Caco-2 (cell line): ENCODE results near the gene LRRC15. TPM values are rescaled to one million over a fixed set of nuclear protein-coding genes. Genes with fewer than 3 reads are reported as not detected.

Experiments used
- BruUV-seq: library from RNA; stranded (reverse); fragments of 400-500 nt; replicated peaks from 2 replicates; lab custom pipeline; 2021; lab: Mats Ljungman, UMichigan
- CTCF ChIA-PET: fragments of 300-600 bp; sonication (Branson Sonifier 250); formaldehyde crosslinking; loops from one replicate; lab custom pipeline; 2022; ENCODE audit warnings: antibody characterized with exemption; lab: Charles Lee
- POLR2A ChIA-PET: fragments of 300-600 bp; sonication (Branson Sonifier 250); formaldehyde crosslinking; loops from one replicate; lab custom pipeline; 2022; ENCODE audit warnings: antibody characterized with exemption; lab: Charles Lee
- DNase-seq, 2 experiments: peaks; one replicate each; pipeline versions ENCODE4 v3.0.0 to v3.0.0-alpha.2; 2020 to 2022
- H3K27me3 ChIP-seq: replicated peaks from 2 replicates; pipeline ENCODE4 v1.6.0; 2011; ENCODE audit warnings: low read length; ENCODE audit not compliant: control insufficient read depth, insufficient read depth
- H3K36me3 ChIP-seq: 2 replicates; pipeline ENCODE4 v1.5.1; 2011; ENCODE audit warnings: low read length; ENCODE audit not compliant: control insufficient read depth, insufficient read depth
- H3K4me1 ChIP-seq: fragments of 250-450 bp; sonication (Bioruptor Pico); 2 replicates; pipeline ENCODE4 v1.5.1; 2020; ENCODE audit warnings: mild to moderate bottlenecking
- H3K4me3 ChIP-seq: 2 replicates; pipeline ENCODE4 v1.5.1; 2011; ENCODE audit warnings: low read depth, mild to moderate bottlenecking, control low read depth, low read length
- H3K9me3 ChIP-seq: fragments of 250-450 bp; sonication (Bioruptor Pico); 2 replicates; pipeline ENCODE4 v1.5.1; 2020; ENCODE audit warnings: mild to moderate bottlenecking, moderate library complexity
- H3K27ac Mint-ChIP-seq: one replicate; pipeline ENCODE4 v1.8.0; 2022; ENCODE audit warnings: mixed read lengths; ENCODE audit not compliant: unreplicated experiment
- H3K27me3 Mint-ChIP-seq: one replicate; pipeline ENCODE4 v1.8.0; 2022; ENCODE audit warnings: mixed read lengths; ENCODE audit not compliant: insufficient read depth, unreplicated experiment
- H3K36me3 Mint-ChIP-seq: one replicate; pipeline ENCODE4 v1.8.0; 2022; ENCODE audit warnings: mild to moderate bottlenecking, mixed read lengths; ENCODE audit not compliant: insufficient read depth, unreplicated experiment
- H3K4me1 Mint-ChIP-seq: one replicate; pipeline ENCODE4 v1.8.0; 2022; ENCODE audit warnings: low read depth, mixed read lengths; ENCODE audit not compliant: unreplicated experiment
- H3K4me3 Mint-ChIP-seq: one replicate; pipeline ENCODE4 v1.8.0; 2022; ENCODE audit warnings: mild to moderate bottlenecking, moderate library complexity, mixed read lengths; ENCODE audit not compliant: unreplicated experiment
- H3K9me3 Mint-ChIP-seq: one replicate; pipeline ENCODE4 v1.8.0; 2022; ENCODE audit warnings: mixed read lengths; ENCODE audit not compliant: unreplicated experiment
- intact Hi-C: fragments of 100-400 bp; cut with micrococcal nuclease; formaldehyde crosslinking; loops from one replicate; pipeline ENCODE4 v1.10.0; 2022; ENCODE audit not compliant: unreplicated experiment
- total RNA-seq: library from RNA; stranded (reverse); gene quantifications from 2 replicates; pipeline ENCODE4 v1.2.3, GENCODE V29; 2022
- TF ChIP-seq, protein P1 (sequence below), 2 experiments: fragments of 200-600 bp in 1 of 2; IDR thresholded peaks; 1 replicate in 1 of 2; 2 replicates in 1 of 2; pipeline versions ENCODE4 v1.5.1 to v1.8.0; 2011 to 2022; ENCODE audit warnings: antibody characterized with exemption in 1 of 2, control low read depth in 1 of 2, inconsistent platforms in 1 of 2, low read depth in 1 of 2, low read length in 1 of 2, mild to moderate bottlenecking in 1 of 2, moderate library complexity in 1 of 2; ENCODE audit not compliant: insufficient read depth in 1 of 2, severe bottlenecking in 1 of 2, unreplicated experiment in 1 of 2

LRRC15 gene
- total RNA-seq, 1 experiment from 2014 or later, result 0.09 TPM

DNA sequence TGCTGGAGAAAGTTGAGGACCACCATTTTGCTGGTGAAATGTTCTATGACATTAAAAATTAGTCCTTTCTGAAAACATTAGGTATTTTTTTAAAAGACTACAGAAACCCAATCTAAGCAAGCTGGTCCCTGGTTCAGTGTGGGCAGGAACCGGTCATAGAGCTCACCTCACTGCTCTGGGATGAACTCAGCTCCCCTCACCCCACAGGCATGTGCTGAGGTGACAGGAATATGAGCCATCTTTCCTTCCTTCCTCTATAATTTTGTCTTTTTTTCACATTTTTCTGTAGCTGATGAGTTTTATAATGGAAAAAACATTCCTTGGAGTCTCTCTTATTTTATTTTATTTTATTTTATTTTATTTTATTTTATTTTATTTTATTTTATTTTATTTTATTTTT, 8.2 kb upstream of the LRRC15 start:
- no peak overlapping the region for H3K27ac Mint-ChIP-seq
- TF ChIP-seq, protein P1, sequence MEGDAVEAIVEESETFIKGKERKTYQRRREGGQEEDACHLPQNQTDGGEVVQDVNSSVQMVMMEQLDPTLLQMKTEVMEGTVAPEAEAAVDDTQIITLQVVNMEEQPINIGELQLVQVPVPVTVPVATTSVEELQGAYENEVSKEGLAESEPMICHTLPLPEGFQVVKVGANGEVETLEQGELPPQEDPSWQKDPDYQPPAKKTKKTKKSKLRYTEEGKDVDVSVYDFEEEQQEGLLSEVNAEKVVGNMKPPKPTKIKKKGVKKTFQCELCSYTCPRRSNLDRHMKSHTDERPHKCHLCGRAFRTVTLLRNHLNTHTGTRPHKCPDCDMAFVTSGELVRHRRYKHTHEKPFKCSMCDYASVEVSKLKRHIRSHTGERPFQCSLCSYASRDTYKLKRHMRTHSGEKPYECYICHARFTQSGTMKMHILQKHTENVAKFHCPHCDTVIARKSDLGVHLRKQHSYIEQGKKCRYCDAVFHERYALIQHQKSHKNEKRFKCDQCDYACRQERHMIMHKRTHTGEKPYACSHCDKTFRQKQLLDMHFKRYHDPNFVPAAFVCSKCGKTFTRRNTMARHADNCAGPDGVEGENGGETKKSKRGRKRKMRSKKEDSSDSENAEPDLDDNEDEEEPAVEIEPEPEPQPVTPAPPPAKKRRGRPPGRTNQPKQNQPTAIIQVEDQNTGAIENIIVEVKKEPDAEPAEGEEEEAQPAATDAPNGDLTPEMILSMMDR (IDR thresholded peaks at IDR 0.05; ENCODE audit: insufficient read depth in 1 of 2, low read depth in 1 of 2, low read length in 1 of 2, severe bottlenecking in 1 of 2, unreplicated experiment in 1 of 2), result no peak
- Histone ChIP-seq H3K36me3 (no peaks in the 10 kb centered on the region), H3K27me3 (no peaks in the 10 kb centered on the region), H3K4me1 (no peaks in the 10 kb centered on the region), H3K9me3 (no peaks in the 10 kb centered on the region), H3K4me3 (no peak overlapping the region)
- no peaks in the 10 kb centered on the region for H3K27me3 Mint-ChIP-seq
- intact Hi-C loops, result no loop called here
- POLR2A ChIA-PET, result no interaction called here
- H3K9me3 Mint-ChIP-seq, result no peaks in the 10 kb centered on the region
- no peaks in the 10 kb centered on the region for H3K36me3 Mint-ChIP-seq
- CTCF ChIA-PET, result no interaction called here
- H3K4me1 Mint-ChIP-seq, result no peaks in the 10 kb centered on the region
- BruUV-seq, result no TSS peak
- peak in 1 of 2 experiments; percentile 1 for DNase-seq
- H3K4me3 Mint-ChIP-seq, result no peak overlapping the region

DNA sequence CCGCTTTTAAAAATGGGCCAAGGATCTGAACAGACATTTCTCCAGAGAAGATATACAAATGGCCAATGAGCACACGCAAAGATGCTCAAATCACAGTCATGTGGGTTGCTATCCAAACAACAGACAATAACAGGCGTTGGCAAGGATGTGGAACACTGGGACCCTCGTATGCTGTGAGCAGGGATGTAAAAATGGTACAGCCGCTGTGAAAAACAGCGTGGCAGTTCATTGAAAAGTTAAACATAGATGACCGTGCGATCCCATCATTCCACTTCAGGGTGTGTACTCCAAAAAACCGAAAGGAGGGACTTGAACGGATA, 6.7 kb upstream of the LRRC15 start:
- TF ChIP-seq, protein P1 (IDR thresholded peaks at IDR 0.05; ENCODE audit: insufficient read depth in 1 of 2, low read depth in 1 of 2, low read length in 1 of 2, severe bottlenecking in 1 of 2, unreplicated experiment in 1 of 2), result no peak

DNA sequence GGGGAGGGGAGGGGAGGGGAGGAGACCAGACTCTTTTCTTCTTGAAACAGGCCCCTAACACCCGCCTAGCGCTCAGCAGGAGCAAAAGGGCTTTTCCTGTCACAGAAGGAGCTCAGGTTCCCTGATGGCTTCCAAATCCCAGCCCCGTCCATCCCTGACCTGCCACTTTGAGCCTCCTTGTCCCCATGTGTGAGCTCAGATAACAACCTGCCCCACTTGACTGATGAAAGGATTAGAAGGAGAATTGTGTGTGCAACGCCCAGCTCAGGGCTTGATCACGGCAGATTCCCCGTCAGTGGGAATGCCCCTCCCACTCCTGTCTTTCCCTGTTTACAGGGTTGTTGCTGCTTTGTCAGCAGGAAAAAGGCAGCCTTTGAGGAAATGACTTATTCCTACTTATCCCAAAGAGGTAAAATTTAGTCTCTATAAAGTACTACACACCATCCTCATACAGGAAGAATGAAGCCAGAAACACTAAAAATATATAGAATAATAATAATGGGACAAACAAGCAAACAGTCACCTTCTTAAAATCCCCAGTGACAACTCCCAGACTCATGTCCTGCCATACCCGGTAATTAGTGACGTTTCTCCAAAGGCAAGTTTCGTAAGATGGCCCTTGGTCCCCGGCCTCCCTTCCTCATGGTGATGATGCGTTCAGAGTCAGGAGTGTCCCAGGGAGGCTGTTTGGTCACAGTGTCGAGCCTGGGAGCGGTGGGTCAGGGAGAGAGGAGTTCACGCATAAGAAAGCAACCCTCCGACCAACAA, 6.1 kb upstream of the LRRC15 start:
- intact Hi-C loops, result no loop called here
- peak in 1 of 2 experiments; percentile 36 for DNase-seq
- ChIA-PET POLR2A (no interaction called here), CTCF (interaction anchor here (1.0 kb wide), 1 partner anchor 30 kb away, joined by 3 read pairs; no protein-coding TSS in a partner anchor)
- Mint-ChIP-seq H3K27ac (no peak overlapping the region), H3K9me3 (no peaks in the 10 kb centered on the region), H3K36me3 (no peaks in the 10 kb centered on the region), H3K4me1 (no peaks in the 10 kb centered on the region), H3K4me3 (no peak overlapping the region), H3K27me3 (no peaks in the 10 kb centered on the region)
- H3K27me3 ChIP-seq, result no peaks in the 10 kb centered on the region
- no peaks in the 10 kb centered on the region for H3K36me3 ChIP-seq
- TF ChIP-seq, protein P1 (IDR thresholded peaks at IDR 0.05; ENCODE audit: insufficient read depth in 1 of 2, low read depth in 1 of 2, low read length in 1 of 2, severe bottlenecking in 1 of 2, unreplicated experiment in 1 of 2), result no peak
- no peak overlapping the region for H3K4me3 ChIP-seq
- no peaks in the 10 kb centered on the region for H3K9me3 ChIP-seq
- BruUV-seq, result no TSS peak
- no peaks in the 10 kb centered on the region for H3K4me1 ChIP-seq

More for the DNA sequence above, 6.7 kb upstream of the LRRC15 start:
- Mint-ChIP-seq H3K4me3 (no peak overlapping the region), H3K4me1 (no peaks in the 10 kb centered on the region), H3K36me3 (no peaks in the 10 kb centered on the region), H3K27me3 (no peaks in the 10 kb centered on the region), H3K27ac (no peak overlapping the region), H3K9me3 (no peaks in the 10 kb centered on the region)
- ChIA-PET CTCF (no interaction called here), POLR2A (no interaction called here)
- no peaks in the 10 kb centered on the region for H3K9me3 ChIP-seq
- BruUV-seq, result no TSS peak
- H3K4me3 ChIP-seq, result no peak overlapping the region
- H3K27me3 ChIP-seq, result no peaks in the 10 kb centered on the region
- H3K4me1 ChIP-seq, result no peaks in the 10 kb centered on the region
- no peaks in the 10 kb centered on the region for H3K36me3 ChIP-seq
- peak in 1 of 2 experiments; percentile 7 for DNase-seq
- intact Hi-C loops, result no loop called here
